HG03066 (cell line): Measurements from ENCODE around the gene RASSF5.

Source experiments
- ATAC-seq: cut with Tn5 transposase; IDR thresholded peaks from one replicate; pipeline ENCODE4 v1.9.1; 2021; ENCODE audit warnings: low read depth; ENCODE audit not compliant: unreplicated experiment

Gene RASSF5

DNA sequence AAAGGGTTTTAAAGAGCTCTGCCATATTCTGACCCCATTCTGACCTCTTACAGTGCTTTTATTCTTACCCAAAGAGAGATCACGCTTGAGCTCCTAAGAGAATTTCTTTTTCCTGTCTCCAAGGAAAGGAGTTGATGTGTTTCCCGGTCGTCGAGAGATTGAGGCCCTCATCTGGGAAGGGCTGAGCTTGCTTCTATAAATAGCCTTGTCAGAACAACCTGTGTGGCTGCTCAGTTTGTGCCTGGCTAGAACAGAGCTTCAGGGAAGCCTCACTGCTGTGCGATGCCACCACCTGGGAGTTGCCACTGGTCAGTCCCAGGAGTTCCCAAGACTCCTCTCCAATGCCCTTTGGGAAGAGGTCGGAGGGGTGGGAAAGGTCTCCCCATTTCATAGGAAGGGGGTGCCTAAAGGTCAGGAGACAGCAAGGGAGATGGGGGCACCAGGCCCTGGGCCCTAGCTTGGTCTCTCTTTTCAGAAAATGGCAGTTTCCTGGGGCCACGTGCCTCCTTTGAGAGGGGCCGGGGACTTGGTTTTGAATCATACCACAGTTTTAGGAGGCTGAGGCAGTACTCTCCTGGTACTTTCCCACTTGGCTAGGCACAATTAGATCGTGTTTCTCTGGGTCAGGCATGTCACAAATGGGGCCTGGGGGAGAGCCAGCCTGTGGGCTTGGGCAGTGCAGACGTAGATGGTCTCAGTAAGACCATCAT, 52.8 kb downstream of the RASSF5 start:
- no peak for ATAC-seq

GRCh38 chr1:206563367-206564207, 56.3 kb downstream of the RASSF5 start:
- peak; percentile 39 for ATAC-seq

DNA sequence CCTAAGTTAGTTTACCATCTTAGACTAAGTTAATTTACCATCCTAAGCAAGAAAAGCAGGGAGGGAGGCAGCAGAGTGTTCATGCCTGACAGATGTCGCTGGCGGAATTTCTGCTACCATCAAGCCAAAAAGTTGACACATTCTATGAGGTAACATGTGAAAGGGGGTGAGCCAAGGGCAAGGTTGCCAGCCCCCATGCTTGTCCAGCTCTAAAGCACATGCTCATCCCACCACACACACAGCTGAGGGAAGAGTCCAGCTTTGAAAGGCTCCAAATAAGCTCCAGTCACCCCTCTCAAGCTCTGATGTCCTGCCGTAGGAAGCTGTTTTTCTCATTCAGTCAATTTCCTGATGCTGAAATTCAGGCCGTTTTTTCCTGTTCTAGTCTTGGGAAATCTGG, 58.7 kb downstream of the RASSF5 start:
- no peak for ATAC-seq

GRCh38 chr1:206566999-206567398, 59.7 kb downstream of the RASSF5 start:
- ATAC-seq: no peak

DNA sequence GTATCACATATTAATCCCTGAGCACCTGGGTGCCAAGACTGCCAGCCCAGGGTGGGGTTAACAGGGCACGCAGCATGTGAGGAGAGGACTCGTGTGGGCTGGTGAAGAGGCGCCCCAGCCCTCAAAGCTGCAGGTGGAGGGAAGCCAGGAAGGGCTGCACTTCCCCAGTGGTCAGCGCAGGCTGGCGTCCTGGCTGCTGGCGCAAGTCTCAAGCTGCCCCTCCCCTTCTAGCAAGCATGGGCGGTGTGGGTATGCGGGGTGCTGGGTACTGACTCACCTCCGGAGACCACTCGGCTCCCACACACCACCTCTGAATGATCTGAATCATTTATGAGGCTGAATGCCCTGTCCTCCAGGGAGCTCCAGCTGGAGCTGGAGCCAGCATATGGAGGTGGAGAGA, 60.9 kb downstream of the RASSF5 start:
- ATAC-seq: no peak

DNA sequence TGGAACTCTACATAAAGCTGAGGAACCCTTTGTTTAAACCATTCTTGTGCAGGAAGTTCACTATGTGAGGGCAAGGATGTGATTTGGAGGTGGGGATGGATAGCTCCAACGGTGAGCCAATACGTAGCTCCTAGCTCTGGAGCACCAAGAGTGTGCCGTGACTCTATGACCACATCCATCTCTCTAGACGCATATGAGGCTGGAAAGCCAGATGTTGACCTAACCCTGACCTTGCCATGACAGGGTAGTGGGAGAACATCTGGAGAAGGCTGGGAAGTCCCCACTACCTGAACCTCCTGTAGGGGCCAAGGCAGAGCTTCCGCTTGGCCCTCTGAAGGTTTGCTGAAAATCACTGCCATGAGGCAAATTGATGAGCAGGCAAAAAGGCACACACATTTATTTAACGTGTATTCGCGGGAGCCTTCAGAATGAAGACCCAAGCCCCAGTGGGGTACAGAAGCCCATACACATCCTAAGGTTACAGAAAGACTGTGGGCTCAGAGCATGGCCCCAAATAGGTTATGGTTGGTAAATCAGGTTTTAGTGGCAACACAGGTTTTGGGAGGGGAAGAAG, 61.5 kb downstream of the RASSF5 start:
- no peak for ATAC-seq

- no peak for ATAC-seq
These were observed 62.2 kb downstream of the RASSF5 start for GRCh38 chr1:206569556-206569955.

DNA sequence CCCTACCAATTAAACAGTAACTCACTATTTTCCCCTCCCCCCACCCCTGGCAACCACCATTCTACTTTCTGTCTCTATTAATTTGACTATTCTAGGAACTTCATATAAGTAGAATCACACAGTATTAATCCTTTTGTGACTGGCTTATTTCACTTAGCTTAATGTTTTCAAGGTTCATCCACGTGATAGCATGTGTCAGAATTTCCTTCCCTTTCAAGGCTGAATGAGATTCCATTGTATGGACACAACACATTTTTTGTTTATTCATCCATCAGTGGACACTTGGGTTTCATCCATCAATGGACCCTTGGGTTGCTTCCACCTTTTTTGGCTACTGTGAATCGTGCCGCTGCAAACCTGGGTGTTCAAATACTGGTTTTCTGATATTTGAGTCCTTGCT, 63.2 kb downstream of the RASSF5 start:
- ATAC-seq: no peak

DNA sequence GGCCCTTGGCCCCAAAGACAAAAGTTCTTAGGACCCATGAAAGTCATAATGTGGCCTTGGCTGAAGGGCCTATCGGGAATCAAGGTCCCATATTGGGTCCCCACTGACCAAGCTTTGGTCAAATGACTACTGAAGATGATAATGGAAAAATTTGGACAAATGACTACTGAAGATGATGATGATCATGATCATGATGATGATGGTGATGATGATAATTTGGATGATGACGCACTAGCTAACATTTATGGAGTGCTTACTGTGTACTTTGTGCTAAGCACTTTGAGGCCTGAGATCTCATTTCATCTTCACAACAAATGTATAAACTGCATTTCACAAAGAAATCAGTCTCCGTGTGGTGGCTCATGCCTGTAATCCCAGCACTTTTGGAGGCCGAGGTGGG, 65.5 kb downstream of the RASSF5 start:
- no peak for ATAC-seq

- ATAC-seq: no peak
These were observed 66.0 kb downstream of the RASSF5 start for GRCh38 chr1:206573319-206573718.

DNA sequence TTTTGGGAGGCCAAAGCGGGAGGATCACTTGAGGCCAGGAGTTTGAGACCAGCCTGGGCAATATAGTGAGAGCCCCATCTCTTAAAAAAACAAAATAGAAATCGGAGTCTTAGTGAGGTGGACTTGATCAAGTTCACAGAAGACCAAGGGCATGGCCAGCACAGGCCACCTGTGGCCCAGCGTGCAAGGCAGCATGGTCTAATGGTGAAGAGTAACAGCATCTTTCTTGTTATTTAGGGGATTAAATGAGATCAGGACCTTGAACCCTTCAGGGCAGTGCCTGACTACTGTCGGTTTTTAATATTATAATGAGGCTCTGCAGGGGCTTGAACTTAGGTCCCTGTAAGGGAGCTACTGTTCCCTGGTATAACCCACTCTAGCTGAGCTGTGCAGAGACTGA, 66.4 kb downstream of the RASSF5 start:
- no peak for ATAC-seq

DNA sequence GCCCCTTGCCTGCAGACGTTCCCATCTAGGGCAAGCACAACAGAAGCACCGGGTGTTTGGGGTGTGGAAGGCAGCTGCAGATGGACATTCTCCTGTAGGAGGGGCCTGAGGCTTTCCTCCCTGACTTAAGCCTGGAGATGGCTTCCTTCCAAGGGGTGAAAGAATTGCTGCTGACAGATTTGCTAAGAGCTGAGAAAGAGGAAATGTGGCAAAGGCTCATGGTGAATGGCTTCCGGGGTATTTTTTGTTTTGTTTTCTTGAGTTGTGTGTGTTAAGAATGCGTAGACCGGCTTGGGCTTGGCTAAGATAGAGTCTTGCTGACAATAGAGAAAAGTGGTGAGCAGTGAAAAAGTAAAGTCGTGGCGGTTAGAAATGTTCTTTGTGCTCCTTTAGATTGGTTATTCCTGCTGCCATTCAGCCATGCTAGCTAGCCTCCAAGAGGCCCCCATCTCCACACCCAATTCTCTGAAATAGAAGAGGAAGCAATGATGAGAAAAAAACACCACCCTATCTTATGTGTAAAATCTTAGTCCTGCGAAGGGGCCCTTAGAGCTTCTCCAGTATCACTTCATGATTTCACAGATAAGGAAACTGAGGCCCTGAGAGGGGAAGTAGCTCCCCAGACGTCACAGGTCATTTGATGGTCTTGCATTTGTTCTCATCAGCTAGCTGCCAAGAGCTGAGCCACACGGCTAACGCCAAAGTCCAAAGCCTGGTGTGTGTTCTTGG, 68.0 kb downstream of the RASSF5 start:
- no peak for ATAC-seq

DNA sequence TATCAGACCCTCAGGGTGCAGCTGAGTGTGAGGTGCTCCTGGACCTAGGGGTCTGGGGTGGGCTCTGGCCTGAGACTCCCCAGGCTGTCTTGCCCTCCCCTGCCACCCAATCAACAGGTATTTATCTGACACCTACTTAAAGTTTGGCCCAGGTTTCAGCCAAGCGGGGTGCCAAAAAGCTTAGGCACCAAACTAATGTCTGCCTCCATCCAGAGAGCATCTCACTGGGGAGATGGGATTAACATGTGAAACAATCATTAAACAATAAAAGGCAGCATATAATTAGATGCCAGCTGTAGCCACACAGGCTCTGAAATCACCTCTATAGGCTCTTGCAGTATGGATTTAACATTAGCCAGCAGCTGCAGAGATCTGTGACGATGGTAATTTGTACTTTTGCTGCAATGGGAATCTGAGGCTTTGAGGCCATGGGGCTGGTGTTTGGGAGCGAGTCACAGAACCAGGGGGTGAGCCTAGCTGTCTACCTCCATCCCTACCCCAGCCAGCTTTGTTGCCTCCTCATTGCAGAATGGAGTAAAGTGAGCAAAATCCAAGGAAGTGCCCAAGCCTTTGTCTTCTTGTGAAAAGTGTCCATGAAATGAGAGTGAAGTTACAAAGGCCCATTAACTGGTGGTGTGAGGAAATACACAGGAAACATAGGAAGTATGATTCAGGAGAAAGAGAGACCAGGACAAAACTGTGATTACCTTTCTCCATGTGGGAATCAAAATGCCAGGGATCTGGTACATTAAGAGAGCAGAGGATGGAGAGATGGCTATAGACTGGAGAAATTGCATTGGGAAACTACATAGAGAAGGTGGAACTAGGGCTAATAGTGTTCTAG, 68.8 kb downstream of the RASSF5 start:
- no peak for ATAC-seq

- ATAC-seq: no peak
These were observed 70.3 kb downstream of the RASSF5 start for GRCh38 chr1:206577626-206578025.

GRCh38 chr1:206578068-206578977, 71.0 kb downstream of the RASSF5 start:
- ATAC-seq: no peak

GRCh38 chr1:206578978-206579374, 71.6 kb downstream of the RASSF5 start:
- no peak for ATAC-seq

DNA sequence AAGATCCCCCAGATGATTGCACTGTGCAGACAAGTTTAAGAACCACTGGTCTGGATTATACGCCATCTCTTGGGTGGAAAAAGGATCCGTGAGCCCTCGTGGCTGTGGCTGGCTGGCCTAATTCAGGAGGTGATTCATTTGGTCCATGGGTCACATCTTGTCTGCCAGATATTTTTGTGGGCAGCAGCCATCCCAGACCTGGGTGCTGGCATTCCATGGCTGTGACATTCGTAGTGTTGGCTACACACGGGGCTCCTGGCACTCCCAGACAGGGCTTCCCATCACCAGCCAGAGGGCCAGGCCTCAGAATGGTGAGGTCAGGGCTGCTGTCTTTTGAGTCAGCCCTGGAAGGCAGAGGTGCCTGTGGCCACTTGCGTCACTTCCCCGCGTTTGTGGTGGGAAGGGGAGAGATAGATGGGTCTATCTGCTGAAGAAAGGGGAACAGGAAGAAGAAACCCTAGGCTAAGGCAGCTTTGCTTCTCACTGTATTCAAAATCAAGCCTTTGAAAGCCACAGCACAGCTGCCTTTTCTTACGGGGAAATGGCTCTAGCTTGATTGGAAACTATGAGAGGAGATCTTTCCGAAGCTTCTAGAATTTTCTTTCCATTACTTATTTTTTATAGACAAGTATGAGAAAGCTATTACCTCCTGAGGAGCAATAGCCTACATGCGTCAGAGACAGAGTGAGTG, 72.6 kb downstream of the RASSF5 start:
- ATAC-seq: peak; percentile 76

- no peak for ATAC-seq
These were observed 73.2 kb downstream of the RASSF5 start for GRCh38 chr1:206580438-206581113.
